ENCODE results near the gene CDH23.

CDH23 gene

DNA sequence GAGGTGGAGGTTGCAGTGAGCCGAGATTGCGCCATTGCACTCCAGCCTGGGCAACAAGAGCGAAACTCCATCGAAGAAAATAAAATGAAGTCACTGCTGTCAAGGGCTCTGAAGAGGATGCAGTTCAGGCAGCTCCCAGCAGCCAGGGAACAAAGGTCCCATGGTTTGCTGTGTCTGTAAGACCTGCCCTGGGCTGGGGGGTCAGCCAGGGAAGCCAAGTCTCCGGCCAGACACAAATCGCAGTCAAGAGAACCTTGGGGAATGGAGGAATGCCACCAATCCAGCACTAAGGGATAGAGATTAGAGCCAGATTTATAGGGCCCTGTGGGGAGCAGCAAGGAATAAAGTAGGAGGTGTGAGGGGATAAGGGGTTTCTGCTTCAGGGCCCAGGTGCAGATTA, 405.5 kb downstream of the CDH23 start:
- no peaks in the 10 kb centered on the region for H3K27me3 ChIP-seq (ENCODE audit: control insufficient read depth in 1 of 2, insufficient read depth in 2 of 2, low read length in 2 of 2)
- no peaks in the 10 kb centered on the region for H3K36me3 ChIP-seq (ENCODE audit: control insufficient read depth in 1 of 2, insufficient read depth in 2 of 2, low read length in 2 of 2)
- no peak overlapping the region for H3K4me3 ChIP-seq (ENCODE audit: low read depth in 1 of 2, low read length in 2 of 2)
- peaks cover 4% of the 10 kb centered on the region in 2 donors for H3K4me1 ChIP-seq (ENCODE audit: control insufficient read depth in 1 of 2, insufficient read depth in 2 of 2, low read length in 2 of 2)
- H3K9ac ChIP-seq (ENCODE audit: low read depth in 1 of 2, low read length in 2 of 2) = no peak overlapping the region
- no peaks in the 10 kb centered on the region for H3K9me3 ChIP-seq (ENCODE audit: control insufficient read depth in 1 of 2, low read length in 2 of 2)
- H3K27ac ChIP-seq (ENCODE audit: low read depth, low read length) = no peak overlapping the region

DNA sequence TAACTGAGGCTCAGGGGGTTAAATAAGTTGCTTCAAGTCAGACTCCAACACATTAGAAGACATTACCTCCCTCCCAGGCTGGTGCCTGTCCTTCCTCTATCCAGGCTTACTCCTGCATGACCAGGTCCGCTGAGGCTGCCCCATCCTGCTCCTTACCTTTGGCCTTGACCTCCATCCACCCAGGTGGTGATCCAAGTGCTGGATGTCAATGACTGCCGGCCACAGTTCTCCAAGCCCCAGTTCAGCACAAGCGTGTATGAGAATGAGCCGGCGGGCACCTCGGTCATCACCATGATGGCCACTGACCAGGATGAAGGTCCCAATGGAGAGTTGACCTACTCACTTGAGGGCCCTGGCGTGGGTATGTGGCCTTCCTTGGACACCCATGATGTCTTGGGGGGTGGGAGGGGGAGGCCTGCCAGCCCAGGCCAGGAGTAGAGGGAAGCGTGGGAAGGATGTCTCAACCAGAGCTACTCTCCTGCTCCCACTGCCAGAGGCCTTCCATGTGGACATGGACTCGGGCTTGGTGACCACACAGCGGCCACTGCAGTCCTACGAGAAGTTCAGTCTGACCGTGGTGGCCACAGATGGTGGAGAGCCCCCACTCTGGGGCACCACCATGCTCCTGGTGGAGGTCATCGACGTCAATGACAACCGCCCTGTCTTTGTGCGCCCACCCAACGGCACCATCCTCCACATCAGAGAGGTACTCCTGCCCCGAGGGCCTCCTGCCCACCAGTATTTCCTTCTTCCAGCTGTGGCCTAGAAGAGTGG, 406.2 kb downstream of the CDH23 start:
- H3K4me3 ChIP-seq (ENCODE audit: low read depth in 1 of 2, low read length in 2 of 2) = no peak overlapping the region
- no peaks in the 10 kb centered on the region for H3K9me3 ChIP-seq (ENCODE audit: control insufficient read depth in 1 of 2, low read length in 2 of 2)
- no peaks in the 10 kb centered on the region for H3K36me3 ChIP-seq (ENCODE audit: control insufficient read depth in 1 of 2, insufficient read depth in 2 of 2, low read length in 2 of 2)
- no peak overlapping the region for H3K9ac ChIP-seq (ENCODE audit: low read depth in 1 of 2, low read length in 2 of 2)
- H3K27ac ChIP-seq (ENCODE audit: low read depth, low read length) = no peak overlapping the region
- peaks cover 4% of the 10 kb centered on the region in 2 donors for H3K4me1 ChIP-seq (ENCODE audit: control insufficient read depth in 1 of 2, insufficient read depth in 2 of 2, low read length in 2 of 2)
- H3K27me3 ChIP-seq (ENCODE audit: control insufficient read depth in 1 of 2, insufficient read depth in 2 of 2, low read length in 2 of 2) = no peaks in the 10 kb centered on the region

GRCh38 chr10:71804077-71804476, 407.4 kb downstream of the CDH23 start:
- H3K9me3 ChIP-seq (ENCODE audit: control insufficient read depth in 1 of 2, low read length in 2 of 2) = no peaks in the 10 kb centered on the region
- no peaks in the 10 kb centered on the region for H3K27me3 ChIP-seq (ENCODE audit: control insufficient read depth in 1 of 2, insufficient read depth in 2 of 2, low read length in 2 of 2)
- no peaks in the 10 kb centered on the region for H3K36me3 ChIP-seq (ENCODE audit: control insufficient read depth in 1 of 2, insufficient read depth in 2 of 2, low read length in 2 of 2)
- no peak overlapping the region for H3K4me3 ChIP-seq (ENCODE audit: low read depth in 1 of 2, low read length in 2 of 2)
- H3K4me1 ChIP-seq (ENCODE audit: control insufficient read depth in 1 of 2, insufficient read depth in 2 of 2, low read length in 2 of 2) = peaks cover 4% of the 10 kb centered on the region in 2 donors
- H3K27ac ChIP-seq (ENCODE audit: low read depth, low read length) = no peak overlapping the region
- no peak overlapping the region for H3K9ac ChIP-seq (ENCODE audit: low read depth in 1 of 2, low read length in 2 of 2)

- Histone ChIP-seq H3K27me3 (ENCODE audit: control insufficient read depth in 1 of 2, insufficient read depth in 2 of 2, low read length in 2 of 2) (no peaks in the 10 kb centered on the region), H3K4me1 (ENCODE audit: control insufficient read depth in 1 of 2, insufficient read depth in 2 of 2, low read length in 2 of 2) (peaks cover 4% of the 10 kb centered on the region in 2 donors), H3K36me3 (ENCODE audit: control insufficient read depth in 1 of 2, insufficient read depth in 2 of 2, low read length in 2 of 2) (no peaks in the 10 kb centered on the region), H3K4me3 (ENCODE audit: low read depth in 1 of 2, low read length in 2 of 2) (peak overlapping the region; percentile 26 to 52), H3K9me3 (ENCODE audit: control insufficient read depth in 1 of 2, low read length in 2 of 2) (no peaks in the 10 kb centered on the region), H3K27ac (ENCODE audit: low read depth, low read length) (no peak overlapping the region), H3K9ac (ENCODE audit: low read depth in 1 of 2, low read length in 2 of 2) (no peak overlapping the region)
Measured at GRCh38 chr10:71805776-71806703, 409.3 kb downstream of the CDH23 start.

GRCh38 chr10:71806704-71807556, 410.2 kb downstream of the CDH23 start:
- H3K4me1 ChIP-seq (ENCODE audit: control insufficient read depth in 1 of 2, insufficient read depth in 2 of 2, low read length in 2 of 2) = peaks cover 0 to 4% of the 10 kb centered on the region in 2 donors
- H3K9ac ChIP-seq (ENCODE audit: low read depth in 1 of 2, low read length in 2 of 2) = no peak overlapping the region
- H3K36me3 ChIP-seq (ENCODE audit: control insufficient read depth in 1 of 2, insufficient read depth in 2 of 2, low read length in 2 of 2) = no peaks in the 10 kb centered on the region
- no peak overlapping the region for H3K4me3 ChIP-seq (ENCODE audit: low read depth in 1 of 2, low read length in 2 of 2)
- H3K27me3 ChIP-seq (ENCODE audit: control insufficient read depth in 1 of 2, insufficient read depth in 2 of 2, low read length in 2 of 2) = no peaks in the 10 kb centered on the region
- H3K9me3 ChIP-seq (ENCODE audit: control insufficient read depth in 1 of 2, low read length in 2 of 2) = no peaks in the 10 kb centered on the region
- no peak overlapping the region for H3K27ac ChIP-seq (ENCODE audit: low read depth, low read length)

- Histone ChIP-seq H3K27ac (ENCODE audit: low read depth, low read length) (no peak overlapping the region), H3K27me3 (ENCODE audit: control insufficient read depth in 1 of 2, insufficient read depth in 2 of 2, low read length in 2 of 2) (no peaks in the 10 kb centered on the region), H3K4me3 (ENCODE audit: low read depth in 1 of 2, low read length in 2 of 2) (no peak overlapping the region), H3K9ac (ENCODE audit: low read depth in 1 of 2, low read length in 2 of 2) (no peak overlapping the region), H3K4me1 (ENCODE audit: control insufficient read depth in 1 of 2, insufficient read depth in 2 of 2, low read length in 2 of 2) (peaks cover 0 to 4% of the 10 kb centered on the region in 2 donors), H3K9me3 (ENCODE audit: control insufficient read depth in 1 of 2, low read length in 2 of 2) (no peaks in the 10 kb centered on the region), H3K36me3 (ENCODE audit: control insufficient read depth in 1 of 2, insufficient read depth in 2 of 2, low read length in 2 of 2) (no peaks in the 10 kb centered on the region)
Measured at GRCh38 chr10:71807557-71808510, 411.1 kb downstream of the CDH23 start.

DNA sequence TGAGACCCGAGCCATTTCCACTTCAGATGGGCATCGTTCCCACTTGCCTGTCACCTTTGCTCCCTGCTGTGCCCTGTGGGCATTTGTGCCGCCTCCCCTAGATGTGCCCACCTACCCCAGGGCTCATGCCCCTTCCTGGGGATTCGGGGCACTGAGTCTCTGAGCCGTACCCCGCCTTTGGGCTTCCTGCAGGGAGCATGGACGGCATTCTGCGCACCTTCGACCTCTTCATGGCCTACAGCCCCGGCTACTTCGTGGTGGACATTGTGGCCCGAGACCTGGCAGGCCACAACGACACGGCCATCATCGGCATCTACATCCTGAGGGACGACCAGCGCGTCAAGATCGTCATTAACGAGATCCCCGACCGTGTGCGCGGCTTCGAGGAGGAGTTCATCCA, 412.9 kb downstream of the CDH23 start:
- H3K9ac ChIP-seq (ENCODE audit: low read depth in 1 of 2, low read length in 2 of 2) = no peak overlapping the region
- H3K27ac ChIP-seq (ENCODE audit: low read depth, low read length) = no peak overlapping the region
- H3K9me3 ChIP-seq (ENCODE audit: control insufficient read depth in 1 of 2, low read length in 2 of 2) = no peaks in the 10 kb centered on the region
- no peaks in the 10 kb centered on the region for H3K27me3 ChIP-seq (ENCODE audit: control insufficient read depth in 1 of 2, insufficient read depth in 2 of 2, low read length in 2 of 2)
- peaks cover 0 to under 1% of the 10 kb centered on the region in 2 donors for H3K36me3 ChIP-seq (ENCODE audit: control insufficient read depth in 1 of 2, insufficient read depth in 2 of 2, low read length in 2 of 2)
- peaks cover 0 to 4% of the 10 kb centered on the region in 2 donors for H3K4me1 ChIP-seq (ENCODE audit: control insufficient read depth in 1 of 2, insufficient read depth in 2 of 2, low read length in 2 of 2)
- no peak overlapping the region for H3K4me3 ChIP-seq (ENCODE audit: low read depth in 1 of 2, low read length in 2 of 2)

DNA sequence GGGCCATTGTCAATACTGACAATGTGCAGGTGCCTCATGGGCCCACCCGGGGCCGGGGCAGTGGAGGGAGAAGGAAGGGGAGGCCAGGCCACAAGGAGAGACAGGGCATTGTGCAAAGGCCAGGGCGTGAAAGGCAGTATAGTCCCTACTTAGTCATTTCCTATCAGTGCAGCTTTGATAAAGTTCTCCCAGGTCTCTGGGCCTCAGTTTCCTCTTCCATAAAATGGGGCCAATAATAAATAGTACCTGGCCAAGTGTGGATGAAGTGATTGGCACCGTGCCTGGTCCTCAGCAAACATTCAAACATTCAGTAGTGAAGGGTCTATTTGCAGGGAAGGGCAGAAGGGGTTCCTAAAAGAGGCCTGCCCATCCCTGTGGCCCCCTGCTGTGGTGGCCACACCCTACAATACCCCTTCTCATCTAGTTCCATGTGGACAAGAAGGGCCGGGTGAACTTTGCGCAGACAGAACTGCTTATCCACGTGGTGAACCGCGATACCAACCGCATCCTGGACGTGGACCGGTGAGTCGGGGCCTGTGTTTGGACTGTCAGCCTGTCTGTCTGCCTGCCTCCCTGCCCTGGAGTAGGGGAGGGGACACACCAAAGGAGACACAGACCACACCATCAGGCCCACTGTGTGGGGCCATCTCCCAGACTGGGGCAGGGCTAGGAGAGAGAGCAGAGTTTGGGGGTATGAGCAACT, 413.5 kb downstream of the CDH23 start:
- Histone ChIP-seq H3K9ac (ENCODE audit: low read depth in 1 of 2, low read length in 2 of 2) (no peak overlapping the region), H3K27ac (ENCODE audit: low read depth, low read length) (no peak overlapping the region), H3K9me3 (ENCODE audit: control insufficient read depth in 1 of 2, low read length in 2 of 2) (no peaks in the 10 kb centered on the region), H3K4me3 (ENCODE audit: low read depth in 1 of 2, low read length in 2 of 2) (no peak overlapping the region), H3K36me3 (ENCODE audit: control insufficient read depth in 1 of 2, insufficient read depth in 2 of 2, low read length in 2 of 2) (peaks cover 0 to 6% of the 10 kb centered on the region in 2 donors), H3K27me3 (ENCODE audit: control insufficient read depth in 1 of 2, insufficient read depth in 2 of 2, low read length in 2 of 2) (no peaks in the 10 kb centered on the region), H3K4me1 (ENCODE audit: control insufficient read depth in 1 of 2, insufficient read depth in 2 of 2, low read length in 2 of 2) (peaks cover 0 to 4% of the 10 kb centered on the region in 2 donors)
